Trophoblast cell (in vitro differentiated cells and primary cell): ENCODE data around the gene TAS1R1.
A peak's percentile ranks its signal among the peaks of the same experiment; 100 is the strongest.

Source experiments
- DNase-seq, 2 donors: peaks; one replicate each; pipeline ENCODE4 v3.0.0-alpha.2; 2016
- H2AFZ ChIP-seq: 2 replicates; pipeline ENCODE4 v1.6.1; 2013; ENCODE audit warnings: low read length, moderate library complexity, mild to moderate bottlenecking; ENCODE audit not compliant: insufficient read depth, poor library complexity
- H2AK5ac ChIP-seq: 2 replicates; pipeline ENCODE4 v1.6.1; 2013; ENCODE audit warnings: mild to moderate bottlenecking, low read length
- H2BK120ac ChIP-seq: 2 replicates; pipeline ENCODE4 v1.6.1; 2013; ENCODE audit warnings: low read length, mild to moderate bottlenecking, moderate library complexity; ENCODE audit not compliant: insufficient read depth, poor library complexity
- H2BK12ac ChIP-seq: 2 replicates; pipeline ENCODE4 v1.6.1; 2013; ENCODE audit warnings: mild to moderate bottlenecking, low read length, moderate library complexity
- H2BK5ac ChIP-seq: 2 replicates; pipeline ENCODE4 v1.6.1; 2013; ENCODE audit warnings: low read length, low read depth, moderate library complexity, mild to moderate bottlenecking; ENCODE audit not compliant: poor library complexity
- H3K14ac ChIP-seq: 2 replicates; pipeline ENCODE4 v1.6.1; 2013; ENCODE audit warnings: mild to moderate bottlenecking, low read length
- H3K18ac ChIP-seq: 2 replicates; pipeline ENCODE4 v1.6.1; 2013; ENCODE audit warnings: mild to moderate bottlenecking, low read length
- H3K23ac ChIP-seq: 2 replicates; pipeline ENCODE4 v1.6.1; 2013; ENCODE audit warnings: low read length
- H3K27ac ChIP-seq: 2 replicates; pipeline ENCODE4 v1.5.1; 2013; ENCODE audit warnings: low read depth, mild to moderate bottlenecking, inconsistent platforms, low read length, moderate library complexity
- H3K27me3 ChIP-seq: 2 replicates; pipeline ENCODE4 v1.6.1; 2013; ENCODE audit warnings: inconsistent platforms, mild to moderate bottlenecking, low read length, moderate library complexity; ENCODE audit not compliant: insufficient read depth
- H3K36me3 ChIP-seq, 2 experiments: 1 replicate in 1 of 2; 2 replicates in 1 of 2; pipeline ENCODE4 v1.6.1; 2013; ENCODE audit warnings: low read length in 2 of 2, mild to moderate bottlenecking in 2 of 2, moderate library complexity in 1 of 2; ENCODE audit not compliant: insufficient read depth in 2 of 2, control insufficient read depth in 1 of 2
- H3K4ac ChIP-seq: 2 replicates; pipeline ENCODE4 v1.6.1; 2013; ENCODE audit warnings: low read depth, mild to moderate bottlenecking, low read length, moderate library complexity
- H3K4me1 ChIP-seq, 2 experiments: 1 replicate in 1 of 2; 2 replicates in 1 of 2; pipeline ENCODE4 v1.6.1; 2013; ENCODE audit warnings: low read length in 2 of 2, mild to moderate bottlenecking in 2 of 2, moderate library complexity in 1 of 2; ENCODE audit not compliant: insufficient read depth in 2 of 2, control insufficient read depth in 1 of 2
- H3K4me2 ChIP-seq: 2 replicates; pipeline ENCODE4 v1.6.1; 2013; ENCODE audit warnings: inconsistent platforms, mild to moderate bottlenecking, low read length, moderate library complexity
- H3K4me3 ChIP-seq: 2 replicates; pipeline ENCODE4 v1.5.1; 2013; ENCODE audit warnings: mild to moderate bottlenecking, low read depth, low read length, inconsistent platforms
- H3K79me1 ChIP-seq: one replicate; pipeline ENCODE4 v1.6.1; 2013; ENCODE audit warnings: low read length
- H3K79me2 ChIP-seq: 2 replicates; pipeline ENCODE4 v1.6.1; 2013; ENCODE audit warnings: low read length, mild to moderate bottlenecking; ENCODE audit not compliant: control insufficient read depth, insufficient read depth, poor library complexity
- H3K9ac ChIP-seq: 2 replicates; pipeline ENCODE4 v1.6.1; 2013; ENCODE audit warnings: mild to moderate bottlenecking, low read length
- H3K9me3 ChIP-seq: 2 replicates; pipeline ENCODE4 v1.6.1; 2013; ENCODE audit warnings: low read depth, mild to moderate bottlenecking, control low read depth, inconsistent platforms, low read length; ENCODE audit not compliant: insufficient read depth
- H4K12ac ChIP-seq: 2 replicates; pipeline ENCODE4 v1.6.1; 2013; ENCODE audit warnings: low read depth, mild to moderate bottlenecking, low read length, moderate library complexity
- H4K8ac ChIP-seq: 2 replicates; pipeline ENCODE4 v1.6.1; 2013; ENCODE audit warnings: low read depth, mild to moderate bottlenecking, low read length, moderate library complexity
- H4K91ac ChIP-seq: one replicate; pipeline ENCODE4 v1.6.1; 2013; ENCODE audit warnings: low read depth, mild to moderate bottlenecking, low read length, moderate library complexity
- WGBS: extraction: QIAGEN DNeasy Blood & Tissue Kit; methylation state at CpG from one replicate; pipeline ENCODE4 v1.1.7; 2013; ENCODE audit warnings: missing lambda C conversion rate; ENCODE audit not compliant: insufficient read length, insufficient coverage; ENCODE audit errors: extremely low coverage; 5-methylcytosine and 5-hydroxymethylcytosine counted together

Gene TAS1R1

GRCh38 chr1:6619045-6619444 lies 63.9 kb downstream of the TAS1R1 start:
- H4K12ac ChIP-seq = no peak overlapping the region
- no peak overlapping the region for H2BK12ac ChIP-seq
- no peak overlapping the region for H3K14ac ChIP-seq
- H3K4me2 ChIP-seq = no peak overlapping the region
- no peak overlapping the region for H2AK5ac ChIP-seq
- H3K9ac ChIP-seq = no peak overlapping the region
- H4K91ac ChIP-seq = no peak overlapping the region
- DNase-seq = no peak
- no CpG with 5 or more reads among the region's 4 CpGs for WGBS
- peaks cover 16% of the 10 kb centered on the region for H3K79me1 ChIP-seq
- no peak overlapping the region for H2BK5ac ChIP-seq
- H2BK120ac ChIP-seq = no peak overlapping the region
- H3K4me3 ChIP-seq = no peak overlapping the region
- H3K36me3 ChIP-seq = peaks cover 58 to 61% of the 10 kb centered on the region in 2 experiments
- peaks cover 18 to 29% of the 10 kb centered on the region in 2 experiments for H3K4me1 ChIP-seq
- H3K4ac ChIP-seq = peak overlapping the region; percentile 49
- peaks cover 24% of the 10 kb centered on the region for H3K79me2 ChIP-seq
- no peak overlapping the region for H3K18ac ChIP-seq
- no peak overlapping the region for H3K23ac ChIP-seq
- H4K8ac ChIP-seq = no peak overlapping the region
- H3K27ac ChIP-seq = no peak overlapping the region
- no peaks in the 10 kb centered on the region for H3K27me3 ChIP-seq
- H2AFZ ChIP-seq = no peak overlapping the region
- H3K9me3 ChIP-seq = peaks cover 4% of the 10 kb centered on the region

- no peak overlapping the region for H4K8ac ChIP-seq
- peak overlapping the region; percentile 5 for H3K18ac ChIP-seq
- H2AFZ ChIP-seq = no peak overlapping the region
- H2AK5ac ChIP-seq = no peak overlapping the region
- H3K4me3 ChIP-seq = no peak overlapping the region
- H3K14ac ChIP-seq = no peak overlapping the region
- peaks cover 4% of the 10 kb centered on the region for H3K9me3 ChIP-seq
- peak overlapping the region; percentile 83 for H2BK5ac ChIP-seq
- H3K4me1 ChIP-seq = peaks cover 23 to 29% of the 10 kb centered on the region in 2 experiments
- no peak overlapping the region for H3K4ac ChIP-seq
- no peak overlapping the region for H2BK12ac ChIP-seq
- no peak overlapping the region for H3K9ac ChIP-seq
- H2BK120ac ChIP-seq = no peak overlapping the region
- no peaks in the 10 kb centered on the region for H3K27me3 ChIP-seq
- no peak overlapping the region for H4K91ac ChIP-seq
- H3K36me3 ChIP-seq = peaks cover 57 to 61% of the 10 kb centered on the region in 2 experiments
- no peak overlapping the region for H3K23ac ChIP-seq
- H3K27ac ChIP-seq = peak overlapping the region; percentile 94
- WGBS = no CpG with 5 or more reads among the region's 41 CpGs
- peaks cover 15% of the 10 kb centered on the region for H3K79me2 ChIP-seq
- peaks cover 20% of the 10 kb centered on the region for H3K79me1 ChIP-seq
- peak in 1 of 2 donors; percentile 17 for DNase-seq
- H4K12ac ChIP-seq = no peak overlapping the region
- H3K4me2 ChIP-seq = no peak overlapping the region
Observed at GRCh38 chr1:6621429-6622391, 66.6 kb downstream of the TAS1R1 start.

GRCh38 chr1:6622396-6623152 lies 67.5 kb downstream of the TAS1R1 start:
- Histone ChIP-seq H3K14ac (peak overlapping the region; percentile 76), H3K4me2 (peak overlapping the region; percentile 13), H3K18ac (peak overlapping the region; percentile 82), H3K79me2 (peaks cover 13% of the 10 kb centered on the region), H2BK12ac (peak overlapping the region; percentile 72), H2BK5ac (peak overlapping the region; percentile 83), H3K4ac (peak overlapping the region; percentile 28), H3K4me1 (peaks cover 23 to 29% of the 10 kb centered on the region in 2 experiments), H4K12ac (no peak overlapping the region), H3K79me1 (peaks cover 20% of the 10 kb centered on the region), H3K9ac (no peak overlapping the region), H3K27ac (peak overlapping the region; percentile 94), H2AFZ (no peak overlapping the region), H3K27me3 (no peaks in the 10 kb centered on the region), H3K9me3 (peaks cover 4% of the 10 kb centered on the region), H4K91ac (peak overlapping the region; percentile 87), H2AK5ac (peak overlapping the region; percentile 59), H3K4me3 (no peak overlapping the region), H2BK120ac (peak overlapping the region; percentile 82), H3K36me3 (peaks cover 55 to 57% of the 10 kb centered on the region in 2 experiments), H3K23ac (no peak overlapping the region), H4K8ac (peak overlapping the region; percentile 80)
- DNase-seq = peak; percentile 90 to 92
- no CpG with 5 or more reads among the region's 10 CpGs for WGBS

GRCh38 chr1:6623269-6623965 lies 68.3 kb downstream of the TAS1R1 start:
- peak overlapping the region; percentile 94 for H3K27ac ChIP-seq
- no peak overlapping the region for H3K4me3 ChIP-seq
- H2BK5ac ChIP-seq = peak overlapping the region; percentile 77
- H4K91ac ChIP-seq = peak overlapping the region; percentile 74
- no peak overlapping the region for H3K9ac ChIP-seq
- peaks cover 23 to 29% of the 10 kb centered on the region in 2 experiments for H3K4me1 ChIP-seq
- WGBS = no CpG with 5 or more reads among the region's 14 CpGs
- peak overlapping the region; percentile 13 for H4K8ac ChIP-seq
- H2BK12ac ChIP-seq = peak overlapping the region; percentile 59
- H3K36me3 ChIP-seq = peaks cover 55 to 57% of the 10 kb centered on the region in 2 experiments
- H3K18ac ChIP-seq = no peak overlapping the region
- H3K27me3 ChIP-seq = no peaks in the 10 kb centered on the region
- peak overlapping the region; percentile 46 for H2BK120ac ChIP-seq
- no peak overlapping the region for H3K4me2 ChIP-seq
- H3K9me3 ChIP-seq = peaks cover 4% of the 10 kb centered on the region
- no peak overlapping the region for H3K23ac ChIP-seq
- peak; percentile 80 to 95 for DNase-seq
- no peak overlapping the region for H2AK5ac ChIP-seq
- no peak overlapping the region for H2AFZ ChIP-seq
- H3K4ac ChIP-seq = no peak overlapping the region
- H4K12ac ChIP-seq = no peak overlapping the region
- H3K79me2 ChIP-seq = peaks cover 13% of the 10 kb centered on the region
- H3K79me1 ChIP-seq = peaks cover 20% of the 10 kb centered on the region
- H3K14ac ChIP-seq = peak overlapping the region; percentile 42
